HEK293T (cell line): ENCODE measurements around the gene TSC22D3.
"Not testable (repeated sequence)": the region's sequence is repeated elsewhere in the genome, so short reads cannot be mapped to it uniquely, and the experiment has no call there.

Source experiments
- CTCF ChIA-PET: fragments of 350-600 bp; formaldehyde crosslinking; extraction: SDS; loops from one replicate; lab custom pipeline; 2021; ENCODE audit warnings: antibody characterized with exemption, inconsistent platforms; lab: Yijun Ruan, JAX
- POLR2A ChIA-PET: fragments of 350-600 bp; formaldehyde crosslinking; extraction: SDS; loops from one replicate; lab custom pipeline; 2020; ENCODE audit warnings: antibody characterized with exemption, inconsistent platforms; lab: Yijun Ruan, JAX
- DNase-seq: peaks from one replicate; pipeline ENCODE4 v3.0.0; 2012; ENCODE audit warnings: mixed read lengths; ENCODE audit errors: extremely low spot score
- ARNT ChIP-seq: fragments of 450-650 bp; IDR thresholded peaks from 2 replicates; pipeline ENCODE4 v1.6.1; 2017; ENCODE audit warnings: mild to moderate bottlenecking
- BHLHE40 ChIP-seq: fragments of 450-650 bp; IDR thresholded peaks from 2 replicates; pipeline ENCODE4 v1.6.1; 2016; ENCODE audit warnings: mild to moderate bottlenecking, moderate library complexity, borderline replicate concordance
- CTBP1 ChIP-seq: fragments of 450-650 bp; IDR thresholded peaks from 2 replicates; pipeline ENCODE4 v1.6.1; 2016; ENCODE audit warnings: borderline replicate concordance
- ELF4 ChIP-seq: fragments of 450-650 bp; IDR thresholded peaks from 2 replicates; pipeline ENCODE4 v1.6.1; 2017; ENCODE audit warnings: antibody characterized with exemption
- FOXA1 ChIP-seq: fragments of 450-650 bp; IDR thresholded peaks from 2 replicates; pipeline ENCODE4 v1.6.1; 2016; ENCODE audit warnings: mild to moderate bottlenecking
- FOXK2 ChIP-seq: fragments of 450-650 bp; IDR thresholded peaks from 2 replicates; pipeline ENCODE4 v1.6.1; 2016; ENCODE audit warnings: mild to moderate bottlenecking
- FOXM1 ChIP-seq: fragments of 450-650 bp; IDR thresholded peaks from 2 replicates; pipeline ENCODE4 v1.6.1; 2017; ENCODE audit warnings: mild to moderate bottlenecking, borderline replicate concordance
- HDGF ChIP-seq: fragments of 450-650 bp; IDR thresholded peaks from 2 replicates; pipeline ENCODE4 v1.6.1; 2017; ENCODE audit warnings: antibody characterized with exemption, borderline replicate concordance
- L3MBTL2 ChIP-seq: fragments of 450-650 bp; conservative IDR thresholded peaks from 2 replicates; pipeline ENCODE4 v1.6.1; 2016; ENCODE audit warnings: mild to moderate bottlenecking
- LEF1 ChIP-seq: fragments of 450-650 bp; IDR thresholded peaks from 2 replicates; pipeline ENCODE4 v1.6.1; 2017; ENCODE audit warnings: mild to moderate bottlenecking, borderline replicate concordance
- NFRKB ChIP-seq: fragments of 450-650 bp; IDR thresholded peaks from 2 replicates; pipeline ENCODE4 v1.6.1; 2016; ENCODE audit warnings: mild to moderate bottlenecking, moderate library complexity
- SP1 ChIP-seq: fragments of 450-650 bp; IDR thresholded peaks from 2 replicates; pipeline ENCODE4 v1.6.1; 2017
- SUZ12 ChIP-seq: fragments of 450-650 bp; IDR thresholded peaks from 2 replicates; pipeline ENCODE4 v1.6.1; 2016; ENCODE audit warnings: mild to moderate bottlenecking
- TARDBP ChIP-seq: fragments of 450-650 bp; IDR thresholded peaks from 2 replicates; pipeline ENCODE4 v1.6.1; 2016
- ZNF384 ChIP-seq: fragments of 450-650 bp; IDR thresholded peaks from 2 replicates; pipeline ENCODE4 v1.6.1; 2016
- TF ChIP-seq, protein P1 (sequence below): fragments of 450-650 bp; IDR thresholded peaks from 2 replicates; pipeline ENCODE4 v1.6.1; 2016

Gene TSC22D3

GRCh38 chrX:107673431-107673830, 102.2 kb downstream of the TSC22D3 start:
- no peak for TF ChIP-seq FOXA1
- POLR2A ChIA-PET = interaction anchor here (0.8 to 23.6 kb wide), 13 partner anchors 12 to 102 kb away, joined by 3 to 724 read pairs (median 5); partner anchors contain the start of genes NCBP2L and TSC22D3
- CTCF ChIA-PET = interaction anchor here (0.6 to 7.5 kb wide), 29 partner anchors 9 to 398 kb away, joined by 3 to 86 read pairs (median 7); partner anchors contain the start of genes NCBP2L and TSC22D3
- DNase-seq = no peak

- peak; percentile 97 for TF ChIP-seq ARNT
- TF ChIP-seq CTBP1 = peak; percentile 76
- TF ChIP-seq TARDBP = no peak
- CTCF ChIA-PET = interaction anchor here (0.6 to 7.5 kb wide), 30 partner anchors 9 to 398 kb away, joined by 3 to 86 read pairs (median 7); partner anchors contain the start of genes NCBP2L and TSC22D3
- POLR2A ChIA-PET = interaction anchor here (0.8 to 23.6 kb wide), 14 partner anchors 12 to 131 kb away, joined by 3 to 724 read pairs (median 5); partner anchors contain the start of genes NCBP2L and TSC22D3
- peak; percentile 82 for DNase-seq
Observed at GRCh38 chrX:107672955-107673378, 102.6 kb downstream of the TSC22D3 start.

GRCh38 chrX:107671256-107671655, 104.3 kb downstream of the TSC22D3 start:
- POLR2A ChIA-PET = interaction anchor here (0.7 to 23.6 kb wide), 3 partner anchors 10 to 59 kb away, joined by 3 to 724 read pairs (median 4); no protein-coding TSS in a partner anchor
- not testable (repeated sequence) for DNase-seq
- CTCF ChIA-PET = interaction anchor here (1.5 to 6.7 kb wide), 2 partner anchors 47 to 105 kb away, joined by 6 to 83 read pairs; partner anchors contain the start of gene TSC22D3

- DNase-seq = no peak
- ChIA-PET POLR2A (interaction anchor here (1.1 to 23.6 kb wide), 3 partner anchors 48 to 106 kb away, joined by 3 to 724 read pairs (median 4); partner anchors contain the start of gene TSC22D3), CTCF (interaction anchor here (0.6 to 1.5 kb wide), 3 partner anchors 13 to 107 kb away, joined by 3 to 6 read pairs (median 4); partner anchors contain the start of genes NCBP2L and TSC22D3)
- TF ChIP-seq L3MBTL2 (no peak), LEF1 (no peak), ZNF384 (no peak), FOXK2 (no peak), SUZ12 (no peak), HDGF (no peak), FOXM1 (no peak), SP1 (no peak), NFRKB (no peak), FOXA1 (no peak), ARNT (no peak), CTBP1 (no peak), BHLHE40 (no peak), ELF4 (no peak), TARDBP (no peak)
- TF ChIP-seq, protein P1, sequence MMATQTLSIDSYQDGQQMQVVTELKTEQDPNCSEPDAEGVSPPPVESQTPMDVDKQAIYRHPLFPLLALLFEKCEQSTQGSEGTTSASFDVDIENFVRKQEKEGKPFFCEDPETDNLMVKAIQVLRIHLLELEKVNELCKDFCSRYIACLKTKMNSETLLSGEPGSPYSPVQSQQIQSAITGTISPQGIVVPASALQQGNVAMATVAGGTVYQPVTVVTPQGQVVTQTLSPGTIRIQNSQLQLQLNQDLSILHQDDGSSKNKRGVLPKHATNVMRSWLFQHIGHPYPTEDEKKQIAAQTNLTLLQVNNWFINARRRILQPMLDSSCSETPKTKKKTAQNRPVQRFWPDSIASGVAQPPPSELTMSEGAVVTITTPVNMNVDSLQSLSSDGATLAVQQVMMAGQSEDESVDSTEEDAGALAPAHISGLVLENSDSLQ = no peak
Observed at GRCh38 chrX:107669885-107670628, 105.5 kb downstream of the TSC22D3 start.

GRCh38 chrX:107669261-107669660, 106.3 kb downstream of the TSC22D3 start:
- DNase-seq = no peak
- TF ChIP-seq ELF4 = no peak
- TF ChIP-seq SP1 = no peak
- TF ChIP-seq TARDBP = no peak
- TF ChIP-seq FOXK2 = no peak
- no peak for TF ChIP-seq SUZ12
- no peak for TF ChIP-seq ARNT
- POLR2A ChIA-PET = interaction anchor here (1.1 to 23.6 kb wide), 3 partner anchors 8 to 106 kb away, joined by 3 to 724 read pairs (median 6); partner anchors contain the start of gene TSC22D3
- CTCF ChIA-PET = interaction anchor here (0.8 to 1.7 kb wide), 3 partner anchors 10 to 108 kb away, joined by 3 to 7 read pairs (median 3); partner anchors contain the start of gene NCBP2L

DNA sequence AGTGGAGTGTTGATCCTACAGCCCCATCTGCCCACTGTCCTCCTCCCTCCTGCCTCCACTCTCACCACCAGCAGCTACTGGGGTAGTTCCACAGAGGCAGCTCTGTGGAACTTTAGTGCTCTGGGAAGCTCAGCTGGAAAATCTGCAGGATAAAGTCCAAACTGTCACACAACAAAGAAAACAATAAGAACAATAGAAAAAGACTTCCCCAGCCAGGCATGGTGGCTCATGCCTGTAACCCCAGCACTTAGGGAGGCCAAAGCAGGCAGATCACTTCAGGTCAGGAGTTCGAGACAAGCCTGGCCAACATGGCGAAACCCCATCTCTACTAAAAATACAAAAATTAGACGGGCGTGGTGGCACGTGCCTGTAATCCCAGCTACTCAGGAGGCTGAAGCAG, 106.9 kb downstream of the TSC22D3 start:
- CTCF ChIA-PET = interaction anchor here (0.6 to 1.7 kb wide), 4 partner anchors 9 to 1284 kb away, joined by 3 to 7 read pairs (median 4); partner anchors contain the start of gene NCBP2L
- POLR2A ChIA-PET = interaction anchor here (1.3 to 23.6 kb wide), 2 partner anchors 9 to 49 kb away, joined by 6 to 724 read pairs; no protein-coding TSS in a partner anchor
- DNase-seq = not testable (repeated sequence)

GRCh38 chrX:107667426-107667825, 108.2 kb downstream of the TSC22D3 start:
- POLR2A ChIA-PET = interaction anchor here (2.7 to 23.6 kb wide), 2 partner anchors 51 to 109 kb away, joined by 8 to 724 read pairs; partner anchors contain the start of gene TSC22D3
- CTCF ChIA-PET = no interaction called here
- TF ChIP-seq ZNF384 = no peak
- no peak for TF ChIP-seq CTBP1
- TF ChIP-seq TARDBP = no peak
- TF ChIP-seq FOXA1 = no peak
- no peak for TF ChIP-seq HDGF
- TF ChIP-seq SUZ12 = no peak
- no peak for TF ChIP-seq SP1
- TF ChIP-seq ARNT = no peak
- no peak for TF ChIP-seq LEF1
- DNase-seq = no peak

GRCh38 chrX:107666931-107667330, 108.7 kb downstream of the TSC22D3 start:
- TF ChIP-seq TARDBP = no peak
- TF ChIP-seq L3MBTL2 = no peak
- no peak for TF ChIP-seq ZNF384
- TF ChIP-seq SP1 = no peak
- no peak for TF ChIP-seq ARNT
- TF ChIP-seq NFRKB = no peak
- no peak for TF ChIP-seq ELF4
- TF ChIP-seq CTBP1 = no peak
- TF ChIP-seq FOXK2 = no peak
- no peak for TF ChIP-seq FOXA1
- TF ChIP-seq FOXM1 = no peak
- no peak for TF ChIP-seq HDGF
- TF ChIP-seq LEF1 = no peak
- TF ChIP-seq, protein P1 = no peak
- no peak for TF ChIP-seq SUZ12
- no peak for TF ChIP-seq BHLHE40
- DNase-seq = no peak
- ChIA-PET POLR2A (interaction anchor here (2.7 to 23.6 kb wide), 2 partner anchors 51 to 109 kb away, joined by 8 to 724 read pairs; partner anchors contain the start of gene TSC22D3), CTCF (no interaction called here)
